HTERT RPE-1 (cell line): ENCODE data around the gene CLIC1.

Source experiments
- in situ Hi-C: fragments of 300-500 bp; cut with MboI; formaldehyde crosslinking; loops from 4 replicates; pipeline ENCODE4 v1.14.3; 2020; ENCODE audit warnings: low sequenced_read_pairs

CLIC1 gene

DNA sequence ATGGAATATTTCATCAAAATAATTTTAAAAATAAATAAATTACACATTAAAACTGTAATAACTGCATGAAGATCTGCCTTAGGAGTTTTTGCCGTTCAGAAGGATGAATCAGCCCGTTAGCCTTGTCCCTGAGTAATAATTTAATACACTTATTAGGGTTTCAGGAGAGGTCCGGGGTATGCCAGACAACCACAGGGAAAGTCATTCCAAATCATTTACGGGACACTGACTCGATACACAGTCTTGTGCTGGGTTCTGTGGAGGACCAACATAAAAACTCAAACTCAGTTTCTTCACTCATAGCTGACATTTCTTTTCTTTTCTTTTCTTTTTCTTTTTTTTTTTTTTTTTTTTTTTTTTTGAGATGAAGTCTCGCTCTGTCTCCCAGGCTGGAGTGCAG lies 30.4 kb downstream of the CLIC1 start:
- in situ Hi-C loops: no loop called here

DNA sequence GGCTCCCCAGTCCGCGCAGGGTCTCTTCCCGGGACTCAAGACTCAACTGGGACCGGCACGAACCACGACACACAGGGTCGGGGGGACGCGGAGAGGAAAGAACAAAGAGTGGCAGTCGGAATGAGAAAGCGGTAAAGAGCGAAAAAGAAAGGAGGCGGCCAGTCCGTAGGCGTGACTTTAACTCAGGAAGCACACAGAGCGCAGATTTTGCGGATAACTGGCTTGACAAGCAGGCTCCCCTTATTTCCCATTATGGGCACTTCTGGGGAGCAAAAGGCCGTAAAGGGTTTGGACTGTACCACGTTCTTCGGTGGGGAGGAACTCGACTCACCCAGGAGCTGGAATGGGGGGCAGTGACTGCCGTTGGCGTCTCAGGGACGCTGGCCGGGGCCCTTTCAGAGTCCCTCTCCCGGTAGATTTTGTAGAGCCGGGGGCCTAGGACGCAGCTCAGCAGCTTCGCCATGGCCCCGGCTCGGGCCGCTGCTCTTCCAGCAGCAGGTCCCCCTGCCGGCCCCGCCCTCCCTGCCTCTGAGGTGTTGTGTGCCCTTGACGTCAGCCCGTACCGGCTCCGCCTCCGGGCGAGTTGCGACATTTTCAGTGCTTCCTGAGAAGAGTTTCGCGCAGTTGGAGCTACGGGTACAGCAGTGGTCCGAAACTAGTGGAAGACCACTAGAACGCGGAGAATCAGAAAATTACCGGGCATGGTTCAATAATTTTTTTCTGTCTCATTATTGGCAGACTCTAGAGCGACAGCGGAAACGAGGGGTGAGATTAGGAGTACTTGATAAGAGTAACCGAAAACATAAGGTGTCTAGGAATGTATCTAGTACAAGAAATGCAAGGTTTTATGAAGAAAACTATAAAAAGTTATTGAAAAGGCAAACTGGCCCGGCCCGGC lies 33.3 kb downstream of the CLIC1 start, which contains the start of gene ABHD16A:
Gene ABHD16A, minus strand, starts transcription at position 506 of the 898 bp plus-strand sequence. Its CDS starts 43 bp downstream, at position 463.
- in situ Hi-C loops: no loop called here

DNA sequence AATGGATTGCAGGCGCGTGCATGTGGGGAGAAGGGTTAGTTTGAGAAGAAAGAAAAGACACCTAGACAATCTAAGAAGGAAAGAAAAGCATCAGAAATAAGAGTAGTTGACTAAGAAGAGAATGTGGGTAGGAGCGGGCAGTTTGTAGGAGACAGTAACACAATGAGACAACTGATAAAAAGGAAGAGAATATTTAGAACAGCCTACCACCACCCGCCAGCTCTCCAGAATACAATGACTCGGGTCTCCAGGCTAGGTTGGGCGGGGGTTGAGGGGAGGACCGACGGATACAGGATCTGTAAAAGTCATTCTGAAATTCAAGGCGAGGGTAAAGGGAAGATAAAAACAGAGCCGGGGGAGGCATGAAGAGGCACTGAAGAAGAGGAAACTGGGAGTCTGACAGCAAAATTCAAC lies 33.9 kb downstream of the CLIC1 start:
- in situ Hi-C loops: no loop called here

DNA sequence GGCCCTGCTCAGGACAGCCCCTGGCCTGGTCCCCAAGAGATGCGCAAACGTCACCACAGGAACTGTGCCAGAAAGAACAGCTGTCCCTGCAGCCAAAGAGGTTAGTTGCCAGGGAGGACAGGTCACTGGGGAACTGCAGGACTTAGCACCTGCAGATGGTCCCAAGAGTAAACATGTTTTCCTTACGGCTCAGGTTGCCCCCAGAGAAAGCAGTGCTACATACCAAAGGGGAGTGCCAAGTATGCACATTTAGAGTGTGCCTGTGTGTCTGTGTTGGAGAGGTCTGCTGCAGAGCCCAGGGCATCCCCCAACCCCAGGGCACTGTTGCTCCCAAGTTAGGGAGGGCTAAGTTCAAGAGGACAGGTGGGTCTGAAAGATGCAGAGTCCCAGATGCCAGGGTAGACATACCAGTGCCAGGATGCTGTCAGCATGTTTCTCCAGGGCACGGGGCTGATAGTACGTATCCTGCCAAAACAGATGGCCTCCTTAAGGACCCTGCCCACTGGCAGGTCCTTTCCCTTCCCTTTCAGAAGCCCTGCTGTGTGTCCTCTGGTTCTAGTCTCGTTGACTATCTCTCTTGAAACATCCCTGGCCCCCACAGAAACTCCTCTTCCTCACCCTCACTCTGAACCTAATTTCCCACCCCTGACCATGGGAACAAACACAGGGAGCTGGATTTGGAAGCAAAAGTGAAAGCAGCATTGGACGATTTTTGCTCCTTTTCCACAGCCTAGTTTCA lies 34.5 kb downstream of the CLIC1 start:
- in situ Hi-C loops: no loop called here

DNA sequence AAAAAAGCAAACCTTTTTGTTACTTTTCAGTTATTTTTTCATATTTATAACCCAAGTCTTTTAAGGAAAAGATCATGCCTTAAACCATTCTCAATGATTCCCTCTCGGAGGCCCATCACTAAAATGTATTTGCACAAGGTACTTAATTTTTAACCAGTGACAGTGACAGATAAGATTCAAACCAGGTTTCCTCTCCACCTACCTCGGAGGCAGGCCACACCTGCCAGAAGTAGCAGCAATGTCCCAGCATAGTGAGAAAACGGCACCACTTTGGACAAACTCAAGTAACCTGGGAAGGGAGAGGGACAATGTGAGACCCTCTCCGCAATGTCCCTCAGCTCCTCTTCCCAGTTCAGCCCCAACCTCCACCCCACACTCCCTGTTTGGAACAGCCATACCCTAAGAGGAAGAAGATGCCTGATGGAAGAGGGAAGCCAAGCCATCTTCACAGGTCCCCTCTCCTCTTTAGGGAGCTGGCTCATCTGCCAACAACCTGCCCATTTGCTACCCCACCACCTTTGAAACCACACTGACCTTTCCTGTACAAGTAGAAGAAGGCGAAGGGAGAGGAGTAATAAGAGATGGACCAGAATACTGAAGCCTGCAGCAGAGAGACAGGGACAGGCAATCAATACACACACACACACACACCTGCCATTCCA lies 35.5 kb downstream of the CLIC1 start:
- in situ Hi-C loops: no loop called here

DNA sequence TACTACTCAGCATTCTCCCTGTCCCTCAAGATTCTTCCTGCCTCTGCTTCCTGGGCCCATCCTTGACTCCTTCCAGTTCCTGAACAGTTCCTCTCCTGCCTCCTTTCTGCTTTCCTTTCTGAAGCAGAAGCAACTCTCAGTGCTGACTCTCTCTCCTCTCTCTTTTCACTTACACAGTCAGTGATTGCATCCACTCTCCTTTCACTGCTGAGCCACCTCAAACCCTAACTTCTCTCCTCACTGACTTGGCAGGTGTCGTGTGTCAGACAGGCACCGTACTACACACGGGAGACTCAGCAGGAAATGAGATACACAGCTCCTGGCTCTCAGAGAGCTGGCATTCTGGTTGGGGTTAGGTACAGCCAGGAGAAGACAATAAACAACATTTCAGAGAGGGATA lies 38.8 kb downstream of the CLIC1 start:
- in situ Hi-C loops: no loop called here

DNA sequence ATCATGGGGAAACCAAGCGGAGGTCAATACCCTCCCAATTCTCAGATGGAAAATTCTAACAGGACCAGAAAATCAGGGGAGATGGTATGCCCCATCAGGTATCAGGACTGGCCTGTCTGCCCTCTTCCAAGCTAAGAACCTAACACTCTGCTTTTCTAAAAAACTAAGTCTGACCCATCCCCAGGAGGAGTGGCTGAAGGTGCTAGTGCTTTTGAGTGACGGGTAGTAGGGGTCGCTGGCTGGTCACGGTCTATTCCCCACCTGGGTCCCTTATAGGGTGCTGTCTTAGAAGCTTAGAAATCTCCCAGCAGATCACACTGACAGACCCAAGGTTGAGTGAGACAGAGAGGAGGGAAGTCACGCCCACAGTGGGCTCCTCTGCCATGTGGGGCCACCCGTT lies 42.8 kb downstream of the CLIC1 start:
- in situ Hi-C loops: no loop called here

DNA sequence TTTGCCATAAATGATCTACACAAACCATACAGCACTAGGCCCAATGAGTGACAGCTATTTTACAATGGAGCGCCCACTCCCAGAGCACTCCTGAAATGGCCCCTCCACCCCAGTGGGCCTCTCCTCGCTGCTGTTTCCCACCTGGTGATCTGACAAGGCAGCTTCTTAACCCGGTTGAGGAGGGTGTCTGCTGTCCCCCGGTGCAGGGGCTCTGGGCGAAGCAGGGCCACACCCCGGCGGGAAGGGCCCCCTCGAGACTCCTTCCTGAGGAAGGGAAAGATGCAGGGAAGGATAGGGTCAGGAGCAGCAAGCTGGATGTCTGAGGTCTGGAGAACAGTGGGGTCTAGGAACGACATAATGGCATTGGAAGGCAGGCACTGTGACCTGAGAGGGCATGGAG lies 43.4 kb downstream of the CLIC1 start:
- in situ Hi-C loops: no loop called here

DNA sequence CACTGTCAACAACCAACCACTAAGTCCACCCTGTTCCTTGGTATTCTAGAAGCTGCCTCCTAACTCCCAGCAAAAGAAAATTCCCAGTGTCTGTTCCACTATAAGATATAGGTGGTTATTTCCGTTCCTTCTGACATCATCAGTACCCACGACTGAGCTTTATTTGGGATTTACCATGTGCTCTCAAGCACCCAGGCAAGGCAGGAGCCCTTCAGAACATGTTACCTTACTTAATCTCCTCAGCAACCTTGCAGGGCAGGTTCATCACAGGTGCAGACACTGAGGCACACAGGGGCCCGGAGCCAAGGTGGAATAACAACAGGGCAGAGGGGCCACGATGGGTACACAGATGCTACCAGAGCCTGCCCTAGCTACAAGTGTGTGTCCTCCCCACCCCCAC lies 44.0 kb downstream of the CLIC1 start:
- in situ Hi-C loops: no loop called here

DNA sequence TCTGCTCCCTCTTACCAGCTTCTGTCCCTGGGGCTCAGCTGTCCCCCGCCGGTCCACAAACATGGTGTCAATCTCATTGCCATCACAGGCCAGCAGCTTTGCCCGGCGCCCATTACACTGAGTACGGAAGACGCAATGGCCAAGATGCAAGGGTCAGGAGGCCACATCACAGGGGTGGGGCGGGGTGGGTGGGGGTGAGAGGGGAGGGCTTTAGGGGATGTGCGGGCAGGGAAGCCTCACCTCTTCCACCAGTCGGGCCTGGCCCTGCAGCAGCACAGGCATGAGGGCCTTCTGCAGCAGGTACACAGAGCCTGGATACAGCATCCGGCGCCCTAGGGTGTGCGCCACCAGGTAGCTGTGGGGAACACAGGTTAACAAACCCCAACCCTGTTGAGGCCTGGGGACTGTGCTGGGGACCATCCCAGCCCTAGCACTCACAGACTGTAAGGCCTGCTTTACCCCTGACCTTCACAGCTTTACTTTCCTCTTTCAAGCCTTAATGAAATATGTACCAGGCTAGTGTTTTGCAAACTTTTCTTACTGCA lies 44.7 kb downstream of the CLIC1 start:
- in situ Hi-C loops: no loop called here

DNA sequence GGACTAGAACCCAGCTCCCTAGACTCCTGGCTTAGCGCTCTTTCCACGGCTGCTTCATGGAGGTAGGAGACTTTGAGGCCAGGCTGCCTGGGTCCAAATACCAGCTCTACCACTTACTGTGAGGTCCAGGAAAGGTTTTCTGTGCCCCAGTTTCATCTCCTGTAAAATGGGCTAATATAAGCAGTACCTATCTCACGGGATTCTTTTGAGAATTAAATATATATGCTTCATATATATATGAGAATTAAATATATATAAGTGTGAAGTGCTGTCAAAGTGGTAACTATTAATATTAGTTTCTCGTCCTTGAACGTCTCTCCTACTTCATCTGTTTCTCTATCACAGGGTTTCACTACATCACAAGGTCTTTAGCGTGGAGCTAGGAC lies 45.3 kb downstream of the CLIC1 start:
- in situ Hi-C loops: no loop called here

DNA sequence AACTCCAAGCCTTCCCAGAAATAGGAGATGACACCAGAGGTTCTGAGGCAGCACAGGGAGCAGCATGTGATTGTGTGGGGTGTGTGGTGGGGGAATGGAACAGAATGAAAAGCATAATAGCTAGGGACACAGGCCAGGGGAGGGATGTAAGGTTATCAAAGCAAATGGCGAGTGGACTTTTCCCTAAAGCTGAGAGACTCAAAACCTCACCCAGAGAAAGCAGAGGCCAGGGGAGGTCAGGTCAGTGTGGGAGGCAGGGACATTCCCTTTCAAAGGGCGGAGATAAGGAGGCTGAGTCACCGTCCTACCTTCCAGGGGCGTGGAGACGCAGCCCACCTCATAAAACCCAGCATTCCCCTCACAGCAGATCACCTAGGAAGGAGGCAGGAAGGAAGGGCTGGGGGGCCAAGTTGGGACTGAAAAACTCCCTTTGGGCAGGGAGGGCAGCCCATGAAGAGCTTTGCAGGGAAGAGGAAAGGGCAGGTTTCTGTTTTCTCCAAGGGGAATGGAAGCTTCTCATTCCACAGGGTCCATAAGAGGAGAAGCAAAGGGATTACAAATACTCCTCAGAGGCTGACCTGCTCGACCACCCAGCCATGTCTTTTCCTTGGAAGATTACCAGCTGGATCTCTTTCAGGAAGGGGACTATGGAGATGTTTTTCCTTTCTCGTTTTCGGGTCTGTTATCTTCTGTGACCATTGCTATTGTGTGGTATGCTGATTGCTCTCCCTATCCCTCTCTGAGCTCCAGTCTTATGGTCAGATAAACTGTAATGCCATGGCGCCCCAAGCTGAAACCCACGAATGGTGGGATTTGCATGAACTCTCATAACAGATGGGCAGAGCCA lies 45.9 kb downstream of the CLIC1 start:
- in situ Hi-C loops: no loop called here

DNA sequence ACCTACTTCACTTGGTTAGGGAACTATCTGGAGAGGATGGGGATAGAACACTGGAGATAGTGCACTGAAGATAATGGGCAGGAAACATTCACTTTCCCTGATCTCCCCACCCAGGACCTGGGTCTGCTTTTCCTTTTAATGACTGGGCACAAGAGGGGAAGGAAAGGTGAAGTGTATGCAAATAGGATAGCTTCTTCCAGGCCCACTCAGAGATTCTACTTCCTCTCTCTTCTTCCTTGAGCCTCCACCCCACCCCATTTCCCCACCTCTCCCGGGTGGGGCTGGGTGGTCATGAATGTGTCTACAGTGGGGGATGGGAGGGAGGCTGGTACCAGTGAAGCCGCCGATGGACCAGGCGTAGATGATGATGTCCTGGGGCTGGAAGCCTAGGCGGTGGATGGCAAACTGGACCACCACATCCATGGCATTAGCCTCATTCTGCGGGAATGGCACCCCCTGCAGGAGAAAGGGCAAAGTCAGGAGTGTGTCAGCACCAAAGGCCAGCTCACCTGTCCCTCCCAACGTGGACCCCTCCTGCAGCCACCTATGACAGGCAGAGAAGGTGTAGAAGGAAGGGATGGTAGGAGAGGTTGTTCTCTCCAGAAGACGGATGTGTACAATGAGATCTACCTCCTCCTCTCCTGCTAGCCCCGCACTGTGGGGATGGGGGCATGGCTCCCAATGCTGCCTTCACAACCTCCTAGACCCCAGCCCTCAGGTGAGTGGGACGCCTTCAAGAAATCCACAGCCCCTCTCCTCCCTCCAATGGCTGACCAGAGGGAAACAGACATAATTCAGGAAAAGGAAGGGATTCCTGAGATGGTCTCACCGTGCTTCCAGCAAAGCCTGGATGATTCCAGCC lies 46.9 kb downstream of the CLIC1 start:
- in situ Hi-C loops: no loop called here

DNA sequence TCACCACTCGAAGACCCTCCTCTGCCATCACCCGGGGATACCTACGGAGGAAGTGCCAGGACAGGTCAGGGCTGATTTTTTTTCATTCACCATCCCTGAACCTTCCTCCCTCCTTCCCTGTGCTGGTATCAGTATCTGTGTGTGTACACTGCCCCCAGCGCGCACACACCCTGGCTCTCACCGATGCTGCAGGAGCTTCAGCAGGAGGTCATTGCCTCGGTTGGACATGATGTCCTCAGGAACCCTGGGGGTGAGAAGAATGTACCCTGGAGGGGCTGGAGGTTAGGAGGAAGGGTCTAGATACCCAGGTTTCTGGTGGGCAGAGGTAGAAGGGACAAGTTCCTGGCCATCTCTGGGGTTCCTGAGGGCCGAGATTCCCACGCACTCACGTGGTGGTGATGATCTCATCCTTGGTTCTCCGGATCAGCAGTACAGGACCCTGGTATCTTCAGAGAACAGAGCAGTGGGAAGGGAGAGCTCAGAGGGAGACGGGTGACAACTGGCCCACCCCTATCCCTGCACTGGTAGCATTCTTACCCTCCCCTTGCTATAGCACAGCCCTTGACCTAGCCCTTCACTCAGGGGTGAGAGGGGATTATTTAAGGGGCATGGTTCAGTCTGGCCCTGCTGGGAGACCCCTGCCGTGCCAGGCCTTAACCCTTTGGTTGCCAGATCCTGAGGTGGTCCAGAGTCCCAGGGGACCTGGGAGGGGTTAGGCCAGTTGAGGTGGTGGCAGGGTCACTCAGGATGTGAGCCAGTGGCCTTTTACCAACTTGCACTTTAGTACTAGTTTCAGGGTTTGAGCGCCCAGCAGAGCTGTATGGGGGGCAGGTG lies 48.3 kb downstream of the CLIC1 start:
- in situ Hi-C loops: no loop called here

DNA sequence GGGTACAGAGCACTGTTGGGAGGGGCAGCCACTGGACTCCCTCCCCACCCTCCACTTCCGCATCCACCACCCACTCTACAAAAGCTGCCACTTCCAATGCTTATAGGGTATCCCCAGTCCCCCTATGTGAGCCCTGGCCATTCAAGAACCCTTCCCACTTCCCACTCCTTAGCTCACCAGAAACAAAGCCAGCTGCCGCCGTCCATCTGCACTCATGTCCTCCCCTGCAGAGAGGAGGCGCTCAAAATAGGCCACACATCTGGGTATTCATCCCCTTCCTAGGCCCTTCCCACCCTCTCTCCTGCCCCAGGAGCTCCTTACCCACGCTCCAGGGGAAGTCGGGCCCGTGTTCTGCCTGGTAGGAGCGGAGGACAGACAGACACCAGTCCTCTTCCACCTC lies 49.0 kb downstream of the CLIC1 start:
- in situ Hi-C loops: no loop called here

DNA sequence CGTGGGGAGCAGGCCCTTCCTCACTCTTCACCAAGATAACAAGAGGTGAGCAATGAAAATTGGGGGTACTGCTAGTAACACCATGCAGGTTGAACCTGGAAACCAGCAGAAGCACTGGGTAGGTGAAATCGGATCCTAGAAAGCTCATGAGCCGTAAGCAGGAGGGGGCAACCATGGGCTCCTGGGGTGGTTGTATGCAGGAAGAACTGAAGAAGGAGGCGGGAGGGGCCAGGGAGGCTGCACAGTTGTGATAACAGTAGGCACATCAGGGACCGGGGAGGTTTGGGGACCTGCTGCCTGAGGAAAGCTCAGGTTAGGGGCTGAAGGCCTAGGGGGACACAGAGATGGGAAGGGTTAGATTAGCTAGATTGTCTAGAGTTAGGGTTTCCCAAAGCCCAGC lies 49.8 kb downstream of the CLIC1 start:
- in situ Hi-C loops: no loop called here

DNA sequence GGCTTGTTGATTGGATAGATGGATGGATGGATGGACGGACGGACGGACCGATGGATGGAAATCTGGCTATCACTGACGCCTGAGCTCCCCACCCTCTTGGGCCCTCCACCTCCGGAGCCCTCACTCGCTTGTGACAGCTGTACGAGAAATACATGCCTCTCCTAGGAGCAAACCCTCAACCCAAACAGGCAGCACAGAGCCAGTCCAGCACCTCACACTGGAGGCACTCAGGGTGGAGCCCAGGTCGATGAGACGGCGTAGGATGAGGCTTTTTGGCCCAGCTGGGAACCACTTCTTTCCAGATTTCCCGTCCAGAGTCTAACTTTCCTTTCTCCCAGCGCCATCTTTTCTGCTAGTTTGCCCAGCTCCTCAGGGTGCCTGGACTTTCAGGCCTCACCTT lies 52.7 kb downstream of the CLIC1 start:
- in situ Hi-C loops: no loop called here

DNA sequence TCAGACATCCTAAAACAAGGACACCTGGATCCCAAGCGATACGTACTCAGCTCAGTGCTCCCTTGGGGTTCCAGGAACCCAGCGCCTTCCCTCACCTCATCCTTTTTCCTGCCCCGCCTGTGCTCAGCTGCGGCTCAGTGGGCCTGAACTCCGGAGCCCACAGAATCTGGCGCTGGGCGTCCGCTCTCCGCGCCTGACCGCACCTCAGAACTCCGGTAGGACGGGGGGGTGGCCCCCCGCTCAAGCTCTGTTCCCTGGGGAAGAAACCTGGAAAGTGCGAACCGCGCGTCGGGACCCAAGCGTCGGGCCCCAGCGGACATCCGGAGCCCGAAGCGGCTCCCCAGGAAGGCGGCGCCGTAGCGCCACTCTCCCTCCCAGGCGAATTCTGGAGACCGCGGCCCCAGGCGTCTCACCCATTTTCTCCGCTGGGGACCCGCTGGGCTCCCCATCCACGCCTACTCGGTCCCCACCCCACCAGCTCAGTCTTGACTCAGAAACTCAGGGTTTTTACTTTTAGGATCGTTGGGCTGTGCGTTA lies 55.1 kb downstream of the CLIC1 start:
- in situ Hi-C loops: no loop called here
